Naive B cell (primary cell): Measurements from ENCODE around the gene TRIM17. TPM values are rescaled to one million over a fixed set of nuclear protein-coding genes. Genes with fewer than 3 reads are reported as not detected.

Experiments
- ATAC-seq, 2 donors: fragments of 150-1000 bp; cut with Tn5 transposase; 2 replicates each; pipeline ENCODE4 v1.10.0; 2021; ENCODE audit warnings: low read depth in 2 of 2, mild to moderate bottlenecking in 2 of 2, moderate library complexity in 2 of 2
- DNase-seq: peaks from one replicate; pipeline ENCODE4 v3.0.0; 2022
- H3K27ac Mint-ChIP-seq, 6 donors: one replicate each; pipeline ENCODE4 v1.8.0; 2020 to 2022; ENCODE audit warnings: mild to moderate bottlenecking in 6 of 6, mixed read lengths in 6 of 6, moderate library complexity in 5 of 6, inconsistent platforms in 2 of 6
- H3K27me3 Mint-ChIP-seq, 3 donors: one replicate each; pipeline ENCODE4 v1.8.0; 2021 to 2022; ENCODE audit warnings: mixed read lengths in 3 of 3, mild to moderate bottlenecking in 1 of 3
- H3K36me3 Mint-ChIP-seq, 2 donors: one replicate each; pipeline ENCODE4 v1.8.0; 2020 to 2022; ENCODE audit warnings: mixed read lengths in 2 of 2, inconsistent platforms in 1 of 2, mild to moderate bottlenecking in 1 of 2
- H3K4me1 Mint-ChIP-seq, 3 donors: one replicate each; pipeline ENCODE4 v1.8.0; 2020 to 2022; ENCODE audit warnings: mixed read lengths in 3 of 3, inconsistent platforms in 1 of 3, mild to moderate bottlenecking in 1 of 3, moderate library complexity in 1 of 3
- H3K4me3 Mint-ChIP-seq, 8 donors: one replicate each; pipeline ENCODE4 v1.8.0; 2020 to 2022; ENCODE audit warnings: mild to moderate bottlenecking in 8 of 8, mixed read lengths in 8 of 8, moderate library complexity in 8 of 8, inconsistent platforms in 2 of 8
- H3K9me3 Mint-ChIP-seq, 7 donors: one replicate each; pipeline ENCODE4 v1.8.0; 2020 to 2022; ENCODE audit warnings: mixed read lengths in 7 of 7, mild to moderate bottlenecking in 5 of 7, inconsistent platforms in 2 of 7, moderate library complexity in 1 of 7
- polyA plus RNA-seq, 6 donors: library from polyadenylated mRNA; unstranded; fragments of 300-500 nt; fragmentation: Illumina TruSeq; gene quantifications; one replicate each; pipeline ENCODE4 v1.2.3, GENCODE V29; 2021; ENCODE audit warnings: low read depth in 6 of 6

TRIM17 gene
- polyA plus RNA-seq, 6 donors from 2014 or later = 0.24 to 0.27 (median 0.26) TPM; not detected in 2

- Mint-ChIP-seq H3K9me3 (no peaks in the 10 kb centered on the region), H3K4me3 (no peak overlapping the region), H3K4me1 (peaks cover 0 to 2% (median 0%) of the 10 kb centered on the region in 3 donors), H3K27ac (no peak overlapping the region), H3K27me3 (no peaks in the 10 kb centered on the region), H3K36me3 (no peaks in the 10 kb centered on the region)
- ATAC-seq (no peak), DNase-seq (no peak)
Measured at GRCh38 chr1:228360533-228361313, 55.9 kb downstream of the TRIM17 start.

GRCh38 chr1:228359613-228360532 is 56.8 kb downstream of the TRIM17 start:
- no peaks in the 10 kb centered on the region for H3K9me3 Mint-ChIP-seq
- H3K27ac Mint-ChIP-seq = no peak overlapping the region
- H3K36me3 Mint-ChIP-seq = no peaks in the 10 kb centered on the region
- peaks cover 0 to 2% (median 0%) of the 10 kb centered on the region in 3 donors for H3K4me1 Mint-ChIP-seq
- ATAC-seq (no peak), DNase-seq (no peak)
- H3K27me3 Mint-ChIP-seq = no peaks in the 10 kb centered on the region
- no peak overlapping the region for H3K4me3 Mint-ChIP-seq

GRCh38 chr1:228358764-228359612 is 57.7 kb downstream of the TRIM17 start:
- Mint-ChIP-seq H3K27me3 (no peaks in the 10 kb centered on the region), H3K9me3 (no peaks in the 10 kb centered on the region), H3K36me3 (no peaks in the 10 kb centered on the region), H3K4me3 (no peak overlapping the region), H3K4me1 (no peaks in the 10 kb centered on the region), H3K27ac (no peak overlapping the region)
- ATAC-seq (no peak), DNase-seq (no peak)

GRCh38 chr1:228358039-228358763 is 58.5 kb downstream of the TRIM17 start:
- Mint-ChIP-seq H3K4me1 (no peaks in the 10 kb centered on the region), H3K36me3 (no peaks in the 10 kb centered on the region), H3K4me3 (no peak overlapping the region), H3K27ac (peak overlapping the region in 1 of 6 donors; percentile 3), H3K9me3 (no peaks in the 10 kb centered on the region), H3K27me3 (no peaks in the 10 kb centered on the region)
- no peak for DNase-seq
- ATAC-seq = no peak

Other genes starting within 250 kb of the TRIM17 start
- 1 to 10 TPM in 5 of 6 donors, under 1 TPM in 1; 0.78 to 2.5 (median 1.5) TPM for gene OBSCN, start 208.8 kb downstream of the TRIM17 start, polyA plus RNA-seq
- 10 to 100 TPM in 4 of 6 donors, 1 to 10 TPM in 1, not detected in 1; 8.3 to 20.8 (median 16.4) TPM for gene TRIM11, start 10.0 kb downstream of the TRIM17 start, polyA plus RNA-seq
- gene RNF187, start 70.5 kb upstream of the TRIM17 start, polyA plus RNA-seq = 10 to 100 TPM; 18.1 to 50.1 (median 28.3) TPM